Nephron (organoid): Measurements from ENCODE around the gene EFCAB13.

Experiments used
- H3K27ac Mint-ChIP-seq, 3 experiments: 2 replicates each; pipeline ENCODE4 v1.8.0; 2020; ENCODE audit warnings: mixed read lengths in 3 of 3, mild to moderate bottlenecking in 2 of 3, moderate library complexity in 1 of 3
- H3K27me3 Mint-ChIP-seq: 2 replicates; pipeline ENCODE4 v1.8.0; 2021; ENCODE audit warnings: low read depth, mild to moderate bottlenecking, moderate library complexity, mixed read lengths
- H3K36me3 Mint-ChIP-seq: 2 replicates; pipeline ENCODE4 v1.8.0; 2020; ENCODE audit warnings: low read depth, mixed read lengths
- H3K4me1 Mint-ChIP-seq: 2 replicates; pipeline ENCODE4 v1.8.0; 2020; ENCODE audit warnings: mixed read lengths
- H3K4me3 Mint-ChIP-seq, 3 experiments: 2 replicates each; pipeline ENCODE4 v1.8.0; 2020; ENCODE audit warnings: mild to moderate bottlenecking in 3 of 3, mixed read lengths in 3 of 3, moderate library complexity in 2 of 3
- H3K9me3 Mint-ChIP-seq: 2 replicates; pipeline ENCODE4 v1.8.0; 2020; ENCODE audit warnings: mixed read lengths
- TF ChIP-seq, protein P1 (sequence below), 3 experiments: fragments of 200-600 bp; sonication (generic); IDR thresholded peaks; one replicate each; pipeline ENCODE4 v1.5.0; 2021; ENCODE audit warnings: antibody characterized with exemption in 3 of 3; ENCODE audit not compliant: unreplicated experiment in 3 of 3

Gene EFCAB13

DNA sequence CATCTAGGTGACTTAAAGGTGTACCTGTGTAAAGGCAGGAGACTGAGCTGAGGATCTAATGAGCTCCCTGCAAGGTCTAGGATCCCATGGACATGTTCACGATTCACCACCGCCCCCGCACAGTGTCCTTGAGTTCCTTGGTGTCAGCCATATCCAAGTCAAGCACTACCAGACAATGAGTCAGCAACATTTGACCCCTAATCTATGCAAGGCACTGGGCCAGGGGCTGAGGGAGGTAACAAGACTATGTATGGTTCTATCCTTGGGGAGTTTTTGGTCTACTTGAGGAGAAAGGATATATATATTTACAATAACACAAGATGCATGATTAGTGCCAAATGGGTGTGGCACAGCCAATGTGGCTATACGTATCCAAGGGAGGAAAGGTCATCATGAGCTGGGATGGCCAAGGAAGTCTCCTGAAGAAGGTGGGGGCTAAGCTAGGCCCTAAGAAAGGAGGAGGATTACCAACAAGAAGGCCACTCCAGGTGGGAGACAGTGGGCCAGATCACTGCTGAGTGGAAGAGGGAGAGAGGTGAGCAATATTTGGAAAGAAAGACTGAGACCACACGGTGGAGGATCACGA, 35.1 kb upstream of the EFCAB13 start:
- Mint-ChIP-seq H3K36me3 (no peaks in the 10 kb centered on the region), H3K27me3 (peaks cover 9% of the 10 kb centered on the region), H3K4me1 (peaks cover 13% of the 10 kb centered on the region), H3K4me3 (no peak overlapping the region), H3K27ac (no peak overlapping the region), H3K9me3 (no peaks in the 10 kb centered on the region)
- TF ChIP-seq, protein P1, sequence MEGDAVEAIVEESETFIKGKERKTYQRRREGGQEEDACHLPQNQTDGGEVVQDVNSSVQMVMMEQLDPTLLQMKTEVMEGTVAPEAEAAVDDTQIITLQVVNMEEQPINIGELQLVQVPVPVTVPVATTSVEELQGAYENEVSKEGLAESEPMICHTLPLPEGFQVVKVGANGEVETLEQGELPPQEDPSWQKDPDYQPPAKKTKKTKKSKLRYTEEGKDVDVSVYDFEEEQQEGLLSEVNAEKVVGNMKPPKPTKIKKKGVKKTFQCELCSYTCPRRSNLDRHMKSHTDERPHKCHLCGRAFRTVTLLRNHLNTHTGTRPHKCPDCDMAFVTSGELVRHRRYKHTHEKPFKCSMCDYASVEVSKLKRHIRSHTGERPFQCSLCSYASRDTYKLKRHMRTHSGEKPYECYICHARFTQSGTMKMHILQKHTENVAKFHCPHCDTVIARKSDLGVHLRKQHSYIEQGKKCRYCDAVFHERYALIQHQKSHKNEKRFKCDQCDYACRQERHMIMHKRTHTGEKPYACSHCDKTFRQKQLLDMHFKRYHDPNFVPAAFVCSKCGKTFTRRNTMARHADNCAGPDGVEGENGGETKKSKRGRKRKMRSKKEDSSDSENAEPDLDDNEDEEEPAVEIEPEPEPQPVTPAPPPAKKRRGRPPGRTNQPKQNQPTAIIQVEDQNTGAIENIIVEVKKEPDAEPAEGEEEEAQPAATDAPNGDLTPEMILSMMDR (IDR thresholded peaks at IDR 0.05; ENCODE audit: unreplicated experiment in 3 of 3): no peak

DNA sequence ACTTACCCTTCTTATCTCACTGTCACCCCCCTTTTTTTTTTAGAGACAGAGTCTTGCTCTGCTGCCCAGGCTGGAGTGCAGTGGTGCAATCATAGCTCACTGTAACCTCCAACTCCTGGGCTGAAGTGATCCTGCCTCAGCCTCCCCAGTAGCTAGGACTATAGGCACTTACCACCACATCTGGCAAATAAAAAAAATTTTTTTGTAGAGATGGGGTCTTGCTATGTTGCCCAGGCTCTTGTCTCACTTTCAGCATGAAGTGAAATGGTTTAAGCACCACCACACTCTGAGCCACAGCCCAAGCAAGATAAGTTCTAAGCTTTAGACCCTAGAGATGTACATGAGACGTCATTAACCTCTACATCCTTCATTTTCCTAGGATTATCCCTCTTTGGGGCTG, 34.5 kb upstream of the EFCAB13 start:
- Mint-ChIP-seq H3K27me3 (peaks cover 9% of the 10 kb centered on the region), H3K4me3 (no peak overlapping the region), H3K27ac (no peak overlapping the region), H3K4me1 (peaks cover 20% of the 10 kb centered on the region), H3K9me3 (no peaks in the 10 kb centered on the region), H3K36me3 (no peaks in the 10 kb centered on the region)
- TF ChIP-seq, protein P1 (IDR thresholded peaks at IDR 0.05; ENCODE audit: unreplicated experiment in 3 of 3): no peak

DNA sequence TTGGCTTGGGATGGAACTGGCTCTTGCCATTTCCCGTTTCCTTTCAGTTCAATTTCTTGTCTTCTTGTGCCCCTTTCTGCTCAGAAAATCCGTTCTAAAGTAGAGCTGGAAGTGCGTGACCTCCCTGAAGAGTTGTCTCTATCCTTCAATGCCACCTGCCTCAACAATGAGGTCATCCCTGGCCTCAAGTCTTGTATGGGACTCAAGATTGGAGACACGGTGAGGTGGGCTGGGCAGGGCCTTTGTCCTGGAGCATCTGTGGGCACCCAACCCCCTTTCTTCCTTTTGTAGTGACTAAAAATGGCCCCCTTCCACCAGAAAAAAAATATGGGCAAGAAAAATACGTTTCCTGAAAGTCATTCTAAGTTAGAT, 32.9 kb upstream of the EFCAB13 start:
- no peak overlapping the region for H3K27ac Mint-ChIP-seq
- no peak overlapping the region for H3K4me3 Mint-ChIP-seq
- peaks cover 9% of the 10 kb centered on the region for H3K27me3 Mint-ChIP-seq
- TF ChIP-seq, protein P1 (IDR thresholded peaks at IDR 0.05; ENCODE audit: unreplicated experiment in 3 of 3): no peak
- no peaks in the 10 kb centered on the region for H3K36me3 Mint-ChIP-seq
- no peaks in the 10 kb centered on the region for H3K9me3 Mint-ChIP-seq
- peaks cover 31% of the 10 kb centered on the region for H3K4me1 Mint-ChIP-seq

DNA sequence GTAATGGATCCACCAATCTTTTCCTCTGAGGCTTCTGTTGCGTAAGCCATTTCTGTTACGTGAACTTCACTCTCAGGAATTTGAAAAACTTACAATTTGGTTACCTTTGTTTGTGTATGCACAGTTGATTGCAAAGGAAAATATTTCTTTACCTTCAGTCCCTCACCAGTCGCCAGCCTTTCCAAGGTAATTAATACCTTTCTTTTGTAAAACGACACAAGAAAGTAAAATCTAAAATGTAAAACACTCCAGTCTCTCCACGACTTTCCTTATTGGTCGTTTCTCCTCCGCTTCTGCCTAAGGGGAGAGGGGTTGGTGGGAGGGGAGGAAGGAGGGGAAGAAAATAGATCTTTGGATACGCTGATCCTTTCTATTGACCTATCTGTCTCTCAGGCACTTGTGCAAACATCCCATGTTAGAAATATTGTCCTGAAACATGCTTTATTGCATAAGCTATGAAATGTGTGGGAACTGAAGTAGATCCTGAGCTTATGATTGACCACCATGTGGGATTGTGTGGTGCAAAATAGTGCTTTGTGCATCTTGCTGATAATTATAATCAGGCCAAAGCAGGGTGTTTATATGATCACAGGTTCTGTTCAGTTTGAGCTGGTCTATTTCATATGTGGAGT, 32.4 kb upstream of the EFCAB13 start:
- H3K9me3 Mint-ChIP-seq: no peaks in the 10 kb centered on the region

DNA sequence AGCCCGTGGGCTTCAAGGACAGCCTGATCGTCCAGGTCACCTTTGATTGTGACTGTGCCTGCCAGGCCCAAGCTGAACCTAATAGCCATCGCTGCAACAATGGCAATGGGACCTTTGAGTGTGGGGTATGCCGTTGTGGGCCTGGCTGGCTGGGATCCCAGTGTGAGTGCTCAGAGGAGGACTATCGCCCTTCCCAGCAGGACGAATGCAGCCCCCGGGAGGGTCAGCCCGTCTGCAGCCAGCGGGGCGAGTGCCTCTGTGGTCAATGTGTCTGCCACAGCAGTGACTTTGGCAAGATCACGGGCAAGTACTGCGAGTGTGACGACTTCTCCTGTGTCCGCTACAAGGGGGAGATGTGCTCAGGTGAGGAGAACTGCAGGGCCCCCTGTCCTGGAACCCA, 31.5 kb upstream of the EFCAB13 start:
- no peaks in the 10 kb centered on the region for H3K9me3 Mint-ChIP-seq
- H3K4me1 Mint-ChIP-seq: peaks cover 25% of the 10 kb centered on the region
- H3K27me3 Mint-ChIP-seq: peaks cover 9% of the 10 kb centered on the region
- no peaks in the 10 kb centered on the region for H3K36me3 Mint-ChIP-seq
- no peak overlapping the region for H3K4me3 Mint-ChIP-seq
- no peak overlapping the region for H3K27ac Mint-ChIP-seq
- TF ChIP-seq, protein P1 (IDR thresholded peaks at IDR 0.05; ENCODE audit: unreplicated experiment in 3 of 3): no peak

More for the DNA sequence above, 32.4 kb upstream of the EFCAB13 start:
- TF ChIP-seq, protein P1 (IDR thresholded peaks at IDR 0.05; ENCODE audit: unreplicated experiment in 3 of 3): no peak
- H3K27ac Mint-ChIP-seq: peak overlapping the region in 1 of 3 experiments; percentile 29
- H3K36me3 Mint-ChIP-seq: no peaks in the 10 kb centered on the region
- H3K4me3 Mint-ChIP-seq: no peak overlapping the region
- H3K27me3 Mint-ChIP-seq: peaks cover 9% of the 10 kb centered on the region
- peaks cover 26% of the 10 kb centered on the region for H3K4me1 Mint-ChIP-seq
